GM12873 (cell line): ENCODE results near the gene ING3.

Source experiments
- TF ChIP-seq, protein P1 (sequence below): IDR thresholded peaks from 2 replicates; pipeline ENCODE4 v1.5.1; 2012; ENCODE audit warnings: low read depth, mild to moderate bottlenecking, moderate library complexity, low read length, control low read depth; ENCODE audit not compliant: insufficient read depth; ENCODE audit errors: missing control alignments

Gene ING3

DNA sequence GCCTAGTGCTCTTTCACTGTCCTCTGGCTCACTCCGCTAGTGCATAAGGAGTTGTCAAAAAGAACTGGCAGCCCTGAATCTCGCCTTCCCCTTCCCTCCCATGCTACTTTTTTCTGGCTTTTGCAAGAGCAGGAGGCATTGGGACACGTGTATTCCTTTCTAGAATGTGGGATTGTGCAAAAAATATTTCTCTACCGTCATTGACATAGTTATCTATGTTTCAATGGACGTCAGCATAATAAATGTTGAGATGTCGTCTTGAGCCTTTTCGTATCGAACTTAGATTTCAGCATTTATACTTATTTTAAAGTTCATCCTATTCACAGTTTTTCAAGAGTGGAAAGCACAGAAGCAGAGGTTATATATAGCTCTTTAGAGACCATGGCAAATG, 727 bp downstream of the ING3 start:
- TF ChIP-seq, protein P1, sequence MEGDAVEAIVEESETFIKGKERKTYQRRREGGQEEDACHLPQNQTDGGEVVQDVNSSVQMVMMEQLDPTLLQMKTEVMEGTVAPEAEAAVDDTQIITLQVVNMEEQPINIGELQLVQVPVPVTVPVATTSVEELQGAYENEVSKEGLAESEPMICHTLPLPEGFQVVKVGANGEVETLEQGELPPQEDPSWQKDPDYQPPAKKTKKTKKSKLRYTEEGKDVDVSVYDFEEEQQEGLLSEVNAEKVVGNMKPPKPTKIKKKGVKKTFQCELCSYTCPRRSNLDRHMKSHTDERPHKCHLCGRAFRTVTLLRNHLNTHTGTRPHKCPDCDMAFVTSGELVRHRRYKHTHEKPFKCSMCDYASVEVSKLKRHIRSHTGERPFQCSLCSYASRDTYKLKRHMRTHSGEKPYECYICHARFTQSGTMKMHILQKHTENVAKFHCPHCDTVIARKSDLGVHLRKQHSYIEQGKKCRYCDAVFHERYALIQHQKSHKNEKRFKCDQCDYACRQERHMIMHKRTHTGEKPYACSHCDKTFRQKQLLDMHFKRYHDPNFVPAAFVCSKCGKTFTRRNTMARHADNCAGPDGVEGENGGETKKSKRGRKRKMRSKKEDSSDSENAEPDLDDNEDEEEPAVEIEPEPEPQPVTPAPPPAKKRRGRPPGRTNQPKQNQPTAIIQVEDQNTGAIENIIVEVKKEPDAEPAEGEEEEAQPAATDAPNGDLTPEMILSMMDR: no peak

DNA sequence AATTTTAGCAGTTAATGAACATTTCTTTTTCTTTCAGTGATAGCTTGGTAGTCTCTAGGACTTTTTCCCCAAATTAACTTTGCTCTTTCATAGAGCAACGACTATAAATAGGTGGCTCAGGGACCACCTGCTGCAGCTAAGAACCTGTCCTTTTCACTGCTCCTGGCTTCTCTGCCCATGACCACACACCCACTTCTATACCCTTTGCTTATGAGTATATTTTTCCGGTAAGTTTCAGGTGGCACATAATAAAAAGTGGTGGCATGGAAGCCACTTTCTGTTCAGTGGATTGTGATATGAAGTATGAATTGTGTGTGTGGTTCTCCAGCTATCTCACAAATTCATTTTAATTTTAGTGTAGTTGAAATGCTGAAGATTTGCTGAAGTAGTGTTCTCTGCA, 1.2 kb downstream of the ING3 start:
- TF ChIP-seq, protein P1: no peak

DNA sequence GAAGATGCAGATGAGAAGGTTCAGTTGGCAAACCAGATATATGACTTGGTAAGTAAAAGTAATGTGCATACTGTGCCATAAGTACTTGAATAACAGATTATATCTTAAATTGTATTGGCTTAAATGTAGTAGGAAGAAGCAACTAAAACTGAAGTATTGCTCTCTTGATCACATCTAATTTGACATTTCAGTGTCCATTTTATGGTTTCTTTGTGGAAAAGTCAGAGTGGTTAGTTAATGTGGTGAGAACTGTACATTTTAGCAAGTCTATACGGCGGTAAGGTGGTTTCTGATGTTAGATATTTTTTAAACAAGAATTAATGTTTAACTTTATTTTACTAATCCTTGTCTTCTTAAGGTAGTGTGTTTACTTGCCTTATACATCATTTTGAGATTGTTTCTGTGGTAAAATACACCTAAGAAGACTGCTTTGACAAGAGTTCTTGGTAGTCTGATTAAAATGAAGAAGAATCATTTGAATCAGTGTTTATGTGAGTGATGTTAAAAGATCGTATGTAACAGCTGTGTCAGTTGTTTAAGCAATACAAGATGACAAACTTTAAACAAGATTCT, 5.1 kb downstream of the ING3 start:
- TF ChIP-seq, protein P1: no peak

DNA sequence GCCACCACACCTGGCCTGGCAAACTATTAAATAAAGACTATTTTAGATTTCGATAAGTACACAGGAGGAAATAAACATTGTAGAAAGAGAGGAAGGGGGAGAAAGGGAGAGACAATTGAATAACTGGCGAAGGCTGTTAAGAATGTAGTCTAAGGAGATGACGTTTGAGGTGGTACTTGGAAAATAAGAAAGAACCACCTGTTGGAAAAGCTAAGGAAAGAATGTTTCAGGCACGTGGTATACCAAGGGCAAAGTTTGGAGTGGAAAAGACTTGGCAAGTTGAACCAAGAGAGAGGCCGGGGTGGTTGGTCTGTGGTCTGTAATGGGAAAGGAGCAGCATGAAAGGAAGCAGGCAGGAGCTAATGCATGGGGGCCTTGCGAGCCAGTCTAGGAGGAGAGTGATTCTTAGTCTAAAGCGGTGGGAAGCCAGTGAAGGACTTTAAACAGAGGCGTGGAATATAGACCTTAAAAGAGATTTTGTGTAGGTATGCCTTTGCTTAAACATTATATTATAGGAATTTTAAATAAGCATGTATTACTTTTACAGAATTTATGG, 9.4 kb downstream of the ING3 start:
- TF ChIP-seq, protein P1: no peak

DNA sequence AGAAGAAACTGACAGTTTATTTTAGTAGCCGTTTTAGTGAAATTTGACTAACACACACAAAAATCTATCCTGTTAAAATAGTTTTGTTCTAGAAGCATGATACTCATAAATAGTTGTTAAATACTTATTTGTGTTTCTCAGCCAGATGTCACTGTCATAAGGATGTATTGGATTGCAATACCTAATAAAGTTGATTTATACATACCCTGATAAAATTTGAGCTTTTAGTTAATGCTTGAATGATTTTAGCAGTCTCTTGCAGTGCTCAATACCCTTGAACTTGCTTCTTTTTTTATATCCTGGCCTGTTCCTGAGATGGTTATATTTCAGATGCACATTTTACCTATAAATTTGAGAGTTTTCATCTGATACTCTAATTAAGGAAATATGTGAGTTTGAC, 10.1 kb downstream of the ING3 start:
- TF ChIP-seq, protein P1: no peak

DNA sequence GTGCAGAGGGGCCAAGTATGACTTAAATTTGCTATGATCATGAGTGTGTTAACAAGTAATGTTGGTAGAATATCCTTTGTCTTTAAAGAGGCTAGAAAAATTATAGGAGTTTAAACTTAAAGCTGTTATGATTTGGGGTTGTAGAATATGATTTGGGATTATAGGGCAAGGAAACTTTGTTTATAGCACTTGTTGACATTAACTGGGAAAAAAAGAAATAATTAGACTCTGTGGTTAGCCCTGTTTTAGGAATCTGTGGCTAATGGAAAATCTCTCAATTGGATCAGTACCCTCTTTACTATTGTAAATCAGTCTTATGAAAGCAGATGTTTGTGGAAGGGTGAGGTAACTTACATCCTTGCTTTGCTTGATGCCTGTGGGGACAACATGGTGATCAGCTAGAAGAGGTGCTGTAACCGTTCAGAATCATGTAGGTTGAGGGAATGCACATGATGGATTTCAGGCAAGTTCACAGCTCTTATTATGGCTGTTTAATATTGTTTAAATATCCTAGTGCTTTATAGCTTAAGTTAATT, 11.1 kb downstream of the ING3 start:
- TF ChIP-seq, protein P1: no peak

DNA sequence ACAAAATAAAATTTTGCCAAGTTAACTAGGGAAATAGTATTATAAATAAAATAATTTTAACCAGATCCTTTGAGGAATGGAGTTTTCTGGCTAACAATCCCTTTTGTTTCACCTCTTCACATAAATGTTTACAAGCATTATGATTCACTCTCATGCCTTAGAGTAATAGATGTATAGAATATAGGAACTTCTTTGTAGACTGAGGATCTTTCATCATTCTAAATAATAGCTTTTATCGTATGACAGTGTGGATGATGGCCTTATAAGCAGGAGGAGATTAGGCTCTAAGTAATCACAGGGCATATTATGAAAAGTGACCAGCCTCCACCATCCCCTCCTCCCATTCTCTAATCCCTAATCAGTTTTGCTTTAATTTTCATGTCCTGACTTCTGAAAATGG, 13.5 kb downstream of the ING3 start:
- TF ChIP-seq, protein P1: no peak
